Gastroesophageal sphincter (tissue), 4 donors: Measurements from ENCODE around the gene LYPD3. TPM values are rescaled to one million over a fixed set of nuclear protein-coding genes. Genes with fewer than 3 reads are reported as not detected.

Experiments used
- ATAC-seq: fragments of 150-250 bp; one replicate; pipeline ENCODE4 v1.9.1; 2016; ENCODE audit warnings: mild to moderate bottlenecking, moderate library complexity
- H3K27ac ChIP-seq, 4 donors: fragments of 200-600 bp; sonication (generic) in 3 of 4; 1 replicate in 3 of 4; 2 replicates in 1 of 4; pipeline ENCODE4 v1.5.1; 2016 to 2019
- H3K27me3 ChIP-seq: fragments of 200-600 bp; sonication (generic); one replicate; pipeline ENCODE4 v1.5.1; 2019
- H3K36me3 ChIP-seq, 2 donors: fragments of 200-600 bp; sonication (generic); one replicate each; pipeline ENCODE4 v1.5.1; 2019; ENCODE audit warnings: control low read depth in 1 of 2
- H3K4me1 ChIP-seq, 3 donors: fragments of 200-600 bp; sonication (generic); 1 replicate in 2 of 3; 2 replicates in 1 of 3; pipeline ENCODE4 v1.5.1; 2016 to 2019; ENCODE audit warnings: control low read depth in 2 of 3
- H3K4me3 ChIP-seq, 2 donors: fragments of 200-600 bp; sonication (generic); one replicate each; pipeline ENCODE4 v1.5.1; 2019; ENCODE audit warnings: mild to moderate bottlenecking in 1 of 2, moderate library complexity in 1 of 2
- H3K9me3 ChIP-seq, 3 donors: fragments of 200-600 bp; sonication (generic); one replicate each; pipeline ENCODE4 v1.5.1; 2017 to 2019; ENCODE audit warnings: control low read depth in 2 of 3
- EP300 ChIP-seq: sonication (generic); formaldehyde crosslinking; IDR thresholded peaks from one replicate; pipeline ENCODE4 v1.6.1; 2017; ENCODE audit warnings: antibody characterized with exemption, mild to moderate bottlenecking
- POLR2A ChIP-seq, 2 donors: fragments of 450-650 bp; IDR thresholded peaks; one replicate each; pipeline ENCODE4 v1.6.1; 2017; ENCODE audit warnings: antibody characterized with exemption in 2 of 2, mild to moderate bottlenecking in 2 of 2, moderate library complexity in 1 of 2
- POLR2AphosphoS5 ChIP-seq: sonication (generic); formaldehyde crosslinking; IDR thresholded peaks from one replicate; pipeline ENCODE4 v1.6.1; 2017; ENCODE audit warnings: antibody characterized with exemption
- WGBS, 2 donors: methylation state at CpG; one replicate each; pipeline ENCODE4 v1.1.5; 2018; ENCODE audit warnings: low coverage in 1 of 2; 5-methylcytosine and 5-hydroxymethylcytosine counted together
- total RNA-seq, 4 donors: library from RNA; depleted of rRNA; stranded (reverse); fragments of >200 nt; gene quantifications; one replicate each; pipeline ENCODE4 v1.1.0, GENCODE V29; 2016
- TF ChIP-seq, protein P1 (sequence below), 4 experiments: fragments of 200-600 bp in 2 of 4; fragments of 450-650 bp in 2 of 4; sonication (generic) in 1 of 4; IDR thresholded peaks; one replicate each; pipeline ENCODE4 v1.5.1; 2017 to 2019; ENCODE audit warnings: antibody characterized with exemption in 4 of 4, mild to moderate bottlenecking in 2 of 4, moderate library complexity in 2 of 4

LYPD3 gene
- total RNA-seq, 4 donors from 2014 or later, result 0.39 to 8.4 (median 2.7) TPM

- ATAC-seq, result peak; percentile 93
- Histone ChIP-seq H3K4me3 (peak overlapping the region; percentile 51 to 59), H3K36me3 (peaks cover 0 to 7% of the 10 kb centered on the region in 2 donors), H3K27me3 (no peaks in the 10 kb centered on the region), H3K4me1 (peaks cover 0 to 31% (median 10%) of the 10 kb centered on the region in 3 donors), H3K27ac (peak overlapping the region; percentile 36 to 92 (median 90)), H3K9me3 (no peaks in the 10 kb centered on the region)
- WGBS, 2 donors, result 0 to 3% methylated on average over 8 to 16 of the region's 57 CpGs
- TF ChIP-seq POLR2A (IDR thresholded peaks at IDR 0.05), result peak in 1 of 2 donors; percentile 33
- TF ChIP-seq POLR2AphosphoS5, result peak; percentile 7
- TF ChIP-seq, protein P1, sequence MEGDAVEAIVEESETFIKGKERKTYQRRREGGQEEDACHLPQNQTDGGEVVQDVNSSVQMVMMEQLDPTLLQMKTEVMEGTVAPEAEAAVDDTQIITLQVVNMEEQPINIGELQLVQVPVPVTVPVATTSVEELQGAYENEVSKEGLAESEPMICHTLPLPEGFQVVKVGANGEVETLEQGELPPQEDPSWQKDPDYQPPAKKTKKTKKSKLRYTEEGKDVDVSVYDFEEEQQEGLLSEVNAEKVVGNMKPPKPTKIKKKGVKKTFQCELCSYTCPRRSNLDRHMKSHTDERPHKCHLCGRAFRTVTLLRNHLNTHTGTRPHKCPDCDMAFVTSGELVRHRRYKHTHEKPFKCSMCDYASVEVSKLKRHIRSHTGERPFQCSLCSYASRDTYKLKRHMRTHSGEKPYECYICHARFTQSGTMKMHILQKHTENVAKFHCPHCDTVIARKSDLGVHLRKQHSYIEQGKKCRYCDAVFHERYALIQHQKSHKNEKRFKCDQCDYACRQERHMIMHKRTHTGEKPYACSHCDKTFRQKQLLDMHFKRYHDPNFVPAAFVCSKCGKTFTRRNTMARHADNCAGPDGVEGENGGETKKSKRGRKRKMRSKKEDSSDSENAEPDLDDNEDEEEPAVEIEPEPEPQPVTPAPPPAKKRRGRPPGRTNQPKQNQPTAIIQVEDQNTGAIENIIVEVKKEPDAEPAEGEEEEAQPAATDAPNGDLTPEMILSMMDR (IDR thresholded peaks at IDR 0.05), result peak in 1 of 4 experiments; percentile 8
- TF ChIP-seq EP300, result no peak
Measured at GRCh38 chr19:43463381-43464133, 1.9 kb downstream of the LYPD3 start.

GRCh38 chr19:43462785-43463380, 2.5 kb downstream of the LYPD3 start:
- Histone ChIP-seq H3K36me3 (peaks cover 0 to 7% of the 10 kb centered on the region in 2 donors), H3K4me1 (peaks cover 0 to 31% (median 10%) of the 10 kb centered on the region in 3 donors), H3K9me3 (no peaks in the 10 kb centered on the region), H3K4me3 (peak overlapping the region; percentile 51 to 59), H3K27me3 (no peaks in the 10 kb centered on the region), H3K27ac (peak overlapping the region in 3 of 4 donors; percentile 90 to 92 (median 91))
- TF ChIP-seq POLR2A (IDR thresholded peaks at IDR 0.05), result no peak
- TF ChIP-seq, protein P1 (IDR thresholded peaks at IDR 0.05), result no peak
- TF ChIP-seq EP300, result no peak
- WGBS, 2 donors, result 67 to 80% methylated on average over 1 to 2 of the region's 33 CpGs
- ATAC-seq, result no peak

- peak overlapping the region in 1 of 2 donors; percentile 59 for H3K4me3 ChIP-seq
- peak overlapping the region in 3 of 4 donors; percentile 90 to 92 (median 91) for H3K27ac ChIP-seq
- WGBS, 2 donors, result 96 to 99% methylated on average over 4 to 6 of the region's 7 CpGs
- TF ChIP-seq POLR2A (IDR thresholded peaks at IDR 0.05), result no peak
- TF ChIP-seq, protein P1 (IDR thresholded peaks at IDR 0.05), result no peak
- TF ChIP-seq EP300, result no peak
- no peak for TF ChIP-seq POLR2AphosphoS5
- peaks cover 0 to 7% of the 10 kb centered on the region in 2 donors for H3K36me3 ChIP-seq
- no peaks in the 10 kb centered on the region for H3K9me3 ChIP-seq
- no peak for ATAC-seq
- no peaks in the 10 kb centered on the region for H3K27me3 ChIP-seq
- H3K4me1 ChIP-seq, result peaks cover 0 to 31% (median 10%) of the 10 kb centered on the region in 3 donors
Measured at GRCh38 chr19:43462383-43462782, 3.0 kb downstream of the LYPD3 start.

DNA sequence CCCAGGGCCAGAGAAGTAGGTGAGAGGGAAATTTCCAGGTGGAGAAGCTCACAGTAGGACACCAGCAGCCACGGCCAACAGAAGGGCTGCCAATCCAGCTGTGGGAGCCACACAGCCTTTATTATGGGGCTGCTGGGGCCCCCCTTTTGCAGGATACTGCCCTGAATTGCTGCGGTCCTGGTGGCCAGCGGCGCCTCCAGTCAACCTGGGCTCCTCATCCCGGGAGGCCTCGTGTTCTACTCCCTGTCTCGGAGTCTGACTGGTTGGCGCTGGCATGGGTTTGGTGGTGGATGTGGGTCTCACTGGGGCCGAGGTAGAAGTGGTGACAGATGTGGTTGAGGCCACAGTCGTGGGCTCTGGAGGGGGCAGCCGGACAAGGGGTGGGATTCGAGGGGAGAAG, 4.1 kb downstream of the LYPD3 start:
- H3K4me1 ChIP-seq, result peaks cover 0 to 31% (median 10%) of the 10 kb centered on the region in 3 donors
- no peak for ATAC-seq
- H3K27ac ChIP-seq, result no peak overlapping the region
- TF ChIP-seq EP300, result no peak
- TF ChIP-seq, protein P1 (IDR thresholded peaks at IDR 0.05), result no peak
- no peak for TF ChIP-seq POLR2AphosphoS5
- H3K27me3 ChIP-seq, result no peaks in the 10 kb centered on the region
- WGBS, 2 donors, result 67% methylated on average over 1 of the region's 12 CpGs; no CpG with 5 or more reads in 1 of the 2 donors
- no peaks in the 10 kb centered on the region for H3K9me3 ChIP-seq
- H3K36me3 ChIP-seq, result peaks cover 0 to 7% of the 10 kb centered on the region in 2 donors
- no peak overlapping the region for H3K4me3 ChIP-seq
